Endothelial cell of umbilical vein (primary cell): Measurements from ENCODE around the gene MYO16. TPM values are rescaled to one million over a fixed set of nuclear protein-coding genes. Genes with fewer than 3 reads are reported as not detected.

Experiments used
- BruUV-seq: library from RNA; stranded (reverse); fragments of 400-500 nt; replicated peaks from 2 replicates; lab custom pipeline; 2021; lab: Mats Ljungman, UMichigan
- CTCF ChIA-PET: fragments of 300-600, 350-600 bp; sonication (Branson Sonifier 250); formaldehyde crosslinking; loops from one replicate; lab custom pipeline; 2021; ENCODE audit warnings: antibody characterized with exemption, inconsistent platforms; lab: Charles Lee
- POLR2A ChIA-PET: fragments of 300-600, 350-600 bp; sonication (Branson Sonifier 250); formaldehyde crosslinking; loops from one replicate; lab custom pipeline; 2021; ENCODE audit warnings: antibody characterized with exemption, inconsistent platforms; lab: Charles Lee
- DNase-seq: peaks from one replicate; pipeline ENCODE4 v3.0.0-alpha.2; 2011; ENCODE audit warnings: low read depth, low spot score
- FAIRE-seq: peaks from 2 replicates; lab custom pipeline; 2011; peaks lifted over from hg19 to GRCh38; lab: Jason Lieb, UNC
- H2AFZ ChIP-seq: 2 replicates; pipeline ENCODE4 v1.6.0; 2012; ENCODE audit warnings: low read depth, low read length, control low read depth, inconsistent platforms
- H3K27ac ChIP-seq: 2 replicates; pipeline ENCODE4 v1.5.1; 2011; ENCODE audit warnings: low read depth, mild to moderate bottlenecking, control low read depth, low read length, moderate library complexity; ENCODE audit not compliant: insufficient read depth
- H3K27me3 ChIP-seq, 2 experiments: 2 replicates each; pipeline versions ENCODE4 v1.6.0 to v1.6.1; 2011; ENCODE audit warnings: low read length in 2 of 2, mixed read lengths in 1 of 2; ENCODE audit not compliant: control insufficient read depth in 2 of 2, insufficient read depth in 2 of 2
- H3K36me3 ChIP-seq, 2 experiments: 2 replicates in 1 of 2; 3 replicates in 1 of 2; pipeline ENCODE4 v1.5.1; 2011; ENCODE audit warnings: low read length in 2 of 2, mild to moderate bottlenecking in 1 of 2, moderate library complexity in 1 of 2; ENCODE audit not compliant: control insufficient read depth in 2 of 2, insufficient read depth in 2 of 2; ENCODE audit errors: extremely low read depth in 1 of 2
- H3K4me1 ChIP-seq: 3 replicates; pipeline ENCODE4 v1.5.1; 2011; ENCODE audit warnings: mild to moderate bottlenecking, low read length; ENCODE audit not compliant: control insufficient read depth, insufficient read depth; ENCODE audit errors: extremely low read depth
- H3K4me2 ChIP-seq: 2 replicates; pipeline ENCODE4 v1.6.1; 2011; ENCODE audit warnings: low read length, control low read depth, mixed read lengths; ENCODE audit not compliant: insufficient read depth
- H3K4me3 ChIP-seq, 3 experiments: fragments of 200-600 bp in 1 of 3; sonication (generic), shearing (Covaris generic) in 1 of 3; replicated peaks in 1 of 3; 2 replicates each; pipeline ENCODE4 v1.5.1; 2011 to 2016; ENCODE audit warnings: control low read depth in 3 of 3, low read length in 3 of 3, mild to moderate bottlenecking in 2 of 3, inconsistent platforms in 1 of 3, low read depth in 1 of 3, moderate library complexity in 1 of 3; ENCODE audit not compliant: insufficient read depth in 1 of 3
- H3K79me2 ChIP-seq: 2 replicates; pipeline ENCODE4 v1.6.0; 2012; ENCODE audit warnings: low read length, inconsistent platforms; ENCODE audit not compliant: control insufficient read depth, insufficient read depth
- H3K9ac ChIP-seq: replicated peaks from 2 replicates; pipeline ENCODE3; 2011; ENCODE audit warnings: low read length, control low read depth; ENCODE audit not compliant: insufficient read depth; ENCODE audit errors: extremely low read depth
- H3K9me1 ChIP-seq: replicated peaks from 3 replicates; pipeline ENCODE4 v1.6.0; 2011; ENCODE audit warnings: mild to moderate bottlenecking, low read length; ENCODE audit not compliant: control insufficient read depth, insufficient read depth; ENCODE audit errors: extremely low read depth
- H3K9me3 ChIP-seq: replicated peaks from 2 replicates; pipeline ENCODE4 v1.5.1; 2012; ENCODE audit warnings: low read length, inconsistent platforms; ENCODE audit not compliant: control insufficient read depth, insufficient read depth
- H4K20me1 ChIP-seq: replicated peaks from 2 replicates; pipeline ENCODE3; 2011; ENCODE audit warnings: mild to moderate bottlenecking, low read length; ENCODE audit not compliant: control insufficient read depth, insufficient read depth; ENCODE audit errors: extremely low read depth
- CTCF ChIP-seq, 2 donors: IDR thresholded peaks; 1 replicate in 1 of 2; 2 replicates in 1 of 2; pipeline ENCODE4 v1.5.1; 2011; ENCODE audit warnings: low read length in 2 of 2, mild to moderate bottlenecking in 2 of 2, moderate library complexity in 2 of 2, control low read depth in 1 of 2, inconsistent platforms in 1 of 2, low read depth in 1 of 2; ENCODE audit not compliant: insufficient read depth in 1 of 2; ENCODE audit errors: extremely low read depth in 1 of 2
- EZH2 ChIP-seq: IDR thresholded peaks from 2 replicates; pipeline ENCODE4 v1.6.1; 2012; ENCODE audit warnings: borderline replicate concordance, low read depth, mild to moderate bottlenecking, moderate library complexity, low read length, inconsistent platforms; ENCODE audit not compliant: severe bottlenecking
- FOS ChIP-seq: IDR thresholded peaks from 2 replicates; pipeline ENCODE4 v1.6.1; 2011; ENCODE audit warnings: mild to moderate bottlenecking, low read length, moderate library complexity, borderline replicate concordance; ENCODE audit not compliant: insufficient read depth
- GATA2 ChIP-seq: IDR thresholded peaks from 2 replicates; pipeline ENCODE4 v1.7.0; 2011; ENCODE audit warnings: low read depth, mild to moderate bottlenecking, moderate library complexity, mixed read lengths, low read length; ENCODE audit not compliant: insufficient read length, insufficient read depth
- JUN ChIP-seq: IDR thresholded peaks from 2 replicates; pipeline ENCODE4 v1.6.1; 2011; ENCODE audit warnings: borderline replicate concordance, low read depth; ENCODE audit not compliant: insufficient read length, insufficient read depth
- MYC ChIP-seq: IDR thresholded peaks from one replicate; pipeline ENCODE4 v1.6.1; 2011; ENCODE audit warnings: mild to moderate bottlenecking, low read depth, low read length
- POLR2A ChIP-seq: IDR thresholded peaks from 2 replicates; pipeline ENCODE4 v1.6.1; 2012; ENCODE audit warnings: low read depth, mild to moderate bottlenecking, control low read depth, low read length
- POLR2AphosphoS5 ChIP-seq: IDR thresholded peaks from 2 replicates; pipeline ENCODE4 v1.6.1; 2012; ENCODE audit warnings: low read depth, mild to moderate bottlenecking, control low read depth, low read length, moderate library complexity; ENCODE audit not compliant: insufficient read depth
- dilution Hi-C: fragments of 300-500 bp; cut with MboI; formaldehyde crosslinking; loops from one replicate; pipeline ENCODE4 v1.15.0; 2019; ENCODE audit warnings: low sequenced_read_pairs; ENCODE audit not compliant: extremely low pct_ligation_motif_present
- intact Hi-C: fragments of 100-400 bp; cut with micrococcal nuclease; formaldehyde crosslinking; loops from one replicate; pipeline ENCODE4 v1.10.0; 2022
- polyA plus RNA-seq, 4 experiments: library from polyadenylated mRNA; depleted of rRNA in 3 of 4; stranded (reverse) in 3 of 4; unstranded in 1 of 4; fragments of >200 nt; gene quantifications; 2 replicates each; pipeline versions ENCODE4 v1.2.1 to v1.2.3, GENCODE V29; 2011 to 2012; ENCODE audit warnings: missing spikeins in 1 of 4
- total RNA-seq: library from RNA; stranded (reverse); gene quantifications from 2 replicates; pipeline ENCODE4 v1.2.3, GENCODE V29; 2021
- TF ChIP-seq, protein P1 (sequence below): IDR thresholded peaks from 2 replicates; pipeline ENCODE4 v1.6.1; 2011; ENCODE audit not compliant: insufficient read depth, insufficient read length

MYO16 gene
- total and polyA plus RNA-seq, 2 donors (not counting 3 experiments of a cell fraction or from before 2014, with no cell fraction given), result 0.03 to 0.04 TPM

DNA sequence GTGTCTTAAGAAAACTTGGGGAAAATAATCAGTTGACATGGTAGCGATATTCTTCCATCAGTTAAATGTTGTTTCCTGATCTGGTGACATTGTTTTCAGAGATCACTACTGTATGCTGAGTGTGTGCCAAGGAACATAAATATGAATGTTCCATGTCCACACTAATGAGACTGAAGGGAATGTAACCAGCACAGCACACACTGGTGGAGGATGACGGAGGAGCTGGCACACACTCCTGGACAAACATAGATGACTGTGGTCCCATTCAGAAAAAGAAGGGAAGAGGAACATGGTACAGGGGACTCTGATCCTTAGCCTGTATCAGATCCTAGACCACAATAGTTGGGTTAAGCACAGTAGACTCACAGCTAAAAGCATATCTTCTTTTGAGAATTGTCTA lies 574.8 kb downstream of the MYO16 start:
- peak; percentile 82 for DNase-seq
- Histone ChIP-seq H3K27ac (peak overlapping the region; percentile 20), H3K4me1 (peaks cover 35% of the 10 kb centered on the region), H3K27me3 (no peaks in the 10 kb centered on the region), H3K4me3 (no peak overlapping the region), H3K9me1 (no peaks in the 10 kb centered on the region), H3K4me2 (no peak overlapping the region), H3K79me2 (no peaks in the 10 kb centered on the region), H3K36me3 (no peaks in the 10 kb centered on the region), H3K9ac (no peak overlapping the region), H2AFZ (peak overlapping the region; percentile 38), H4K20me1 (no peaks in the 10 kb centered on the region), H3K9me3 (no peaks in the 10 kb centered on the region)
- no TSS peak for BruUV-seq
- no peak for TF ChIP-seq MYC
- TF ChIP-seq POLR2A, result no peak
- no peak for TF ChIP-seq GATA2
- no peak for TF ChIP-seq POLR2AphosphoS5
- TF ChIP-seq FOS, result no peak
- ChIA-PET CTCF (interaction anchor here (0.5 kb wide), 1 partner anchor 74 kb away, joined by 3 read pairs; no protein-coding TSS in a partner anchor), POLR2A (no interaction called here)
- intact Hi-C loops (loop anchor here (1.0 to 5.0 kb wide), 3 partner anchors 39 to 578 kb away; no protein-coding TSS in a partner anchor), dilution Hi-C loops (no loop called here)
- FAIRE-seq, result peak; percentile 40

DNA sequence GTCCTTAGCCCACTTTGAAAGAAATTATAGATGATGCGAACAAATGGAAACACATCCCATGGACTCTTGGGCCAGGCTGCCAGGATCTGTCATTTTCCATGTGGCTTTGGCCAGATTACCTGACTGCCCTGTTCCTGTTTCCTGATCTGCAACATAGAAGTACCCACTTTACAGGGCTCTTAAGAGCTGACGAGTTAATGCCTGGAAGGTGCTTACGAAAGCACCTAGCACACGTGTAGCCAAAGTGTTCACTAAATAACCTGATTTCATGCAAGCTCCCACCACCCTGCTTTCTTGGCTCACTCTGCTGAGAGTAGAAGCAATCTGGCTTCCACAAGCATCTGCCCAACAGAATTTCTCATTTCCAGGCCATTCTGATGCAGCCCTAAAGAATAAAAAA lies 575.2 kb downstream of the MYO16 start:
- H3K27ac ChIP-seq, result peak overlapping the region; percentile 20
- FAIRE-seq (no peak), DNase-seq (peak; percentile 6)
- TF ChIP-seq GATA2 (no peak), CTCF (IDR thresholded peaks at IDR 0.05; ENCODE audit: extremely low read depth in 1 of 2, insufficient read depth in 1 of 2, low read depth in 1 of 2, low read length in 2 of 2) (no peak), MYC (no peak), FOS (no peak), POLR2AphosphoS5 (no peak), POLR2A (no peak), EZH2 (no peak), JUN (no peak)
- TF ChIP-seq, protein P1, sequence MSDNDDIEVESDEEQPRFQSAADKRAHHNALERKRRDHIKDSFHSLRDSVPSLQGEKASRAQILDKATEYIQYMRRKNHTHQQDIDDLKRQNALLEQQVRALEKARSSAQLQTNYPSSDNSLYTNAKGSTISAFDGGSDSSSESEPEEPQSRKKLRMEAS, result no peak
- H3K27me3 ChIP-seq, result no peaks in the 10 kb centered on the region
- no peaks in the 10 kb centered on the region for H3K9me3 ChIP-seq
- intact Hi-C loops (loop anchor here (1.0 to 5.0 kb wide), 3 partner anchors 38 to 578 kb away; no protein-coding TSS in a partner anchor), dilution Hi-C loops (no loop called here)
- POLR2A ChIA-PET, result no interaction called here
- H3K79me2 ChIP-seq, result no peaks in the 10 kb centered on the region
- H3K4me2 ChIP-seq, result no peak overlapping the region
- H4K20me1 ChIP-seq, result no peaks in the 10 kb centered on the region
- no peaks in the 10 kb centered on the region for H3K36me3 ChIP-seq
- H3K4me3 ChIP-seq, result no peak overlapping the region
- no peaks in the 10 kb centered on the region for H3K9me1 ChIP-seq
- peaks cover 34% of the 10 kb centered on the region for H3K4me1 ChIP-seq
- H3K9ac ChIP-seq, result no peak overlapping the region
- no peak overlapping the region for H2AFZ ChIP-seq
- CTCF ChIA-PET, result interaction anchor here (1.1 kb wide), 1 partner anchor 10 kb away, joined by 3 read pairs; no protein-coding TSS in a partner anchor
- no TSS peak for BruUV-seq
